Endothelial cell (in vitro differentiated cells): Measurements from ENCODE around the gene SAMHD1. TPM values are rescaled to one million over a fixed set of nuclear protein-coding genes. Genes with fewer than 3 reads are reported as not detected.

ENCODE experiments used
- DNase-seq: peaks from one replicate; pipeline ENCODE4 v3.0.0; 2021; ENCODE audit warnings: low spot score
- H3K27ac Mint-ChIP-seq: one replicate; pipeline ENCODE4 v1.8.0; 2021; ENCODE audit warnings: mixed read lengths, inconsistent platforms; ENCODE audit not compliant: unreplicated experiment
- H3K27me3 Mint-ChIP-seq: one replicate; pipeline ENCODE4 v1.8.0; 2021; ENCODE audit warnings: mild to moderate bottlenecking, moderate library complexity, mixed read lengths, inconsistent platforms; ENCODE audit not compliant: unreplicated experiment
- H3K36me3 Mint-ChIP-seq: one replicate; pipeline ENCODE4 v1.8.0; 2021; ENCODE audit warnings: mild to moderate bottlenecking, low read depth, mixed read lengths, inconsistent platforms; ENCODE audit not compliant: unreplicated experiment
- H3K4me1 Mint-ChIP-seq: one replicate; pipeline ENCODE4 v1.8.0; 2021; ENCODE audit warnings: mild to moderate bottlenecking, mixed read lengths, inconsistent platforms; ENCODE audit not compliant: unreplicated experiment
- H3K4me3 Mint-ChIP-seq: one replicate; pipeline ENCODE4 v1.8.0; 2021; ENCODE audit warnings: mild to moderate bottlenecking, mixed read lengths, inconsistent platforms; ENCODE audit not compliant: unreplicated experiment
- H3K9me3 Mint-ChIP-seq: one replicate; pipeline ENCODE4 v1.8.0; 2021; ENCODE audit warnings: mixed read lengths, inconsistent platforms; ENCODE audit not compliant: unreplicated experiment
- CTCF ChIP-seq: fragments of 200-600 bp; sonication (generic); IDR thresholded peaks from one replicate; pipeline ENCODE4 v1.5.0; 2021; ENCODE audit warnings: antibody characterized with exemption; ENCODE audit not compliant: unreplicated experiment
- total RNA-seq: library from RNA; stranded (reverse); fragmentation: NEBNext Ultra II Directional; extraction: Animal tissue kit (Norgen Biotek cat#: 25700); gene quantifications from one replicate; pipeline ENCODE4 v1.2.1, GENCODE V29; 2021; ENCODE audit not compliant: unreplicated experiment

Gene SAMHD1
- total RNA-seq, 1 donor from 2014 or later, result 58.1 TPM

- peaks cover 9% of the 10 kb centered on the region for H3K4me1 Mint-ChIP-seq
- TF ChIP-seq CTCF, result no peak
- H3K27ac Mint-ChIP-seq, result no peak overlapping the region
- no peak overlapping the region for H3K4me3 Mint-ChIP-seq
- H3K36me3 Mint-ChIP-seq, result peaks cover 23% of the 10 kb centered on the region
- peaks cover 10% of the 10 kb centered on the region for H3K9me3 Mint-ChIP-seq
- no peak for DNase-seq
- H3K27me3 Mint-ChIP-seq, result peaks cover 2% of the 10 kb centered on the region
These were observed 40.2 kb upstream of the SAMHD1 start for GRCh38 chr20:36991703-36992102.

GRCh38 chr20:36989797-36990196, 38.3 kb upstream of the SAMHD1 start:
- TF ChIP-seq CTCF, result no peak
- peaks cover 6% of the 10 kb centered on the region for H3K9me3 Mint-ChIP-seq
- no peak for DNase-seq
- no peak overlapping the region for H3K27ac Mint-ChIP-seq
- peaks cover 2% of the 10 kb centered on the region for H3K27me3 Mint-ChIP-seq
- peaks cover 10% of the 10 kb centered on the region for H3K36me3 Mint-ChIP-seq
- H3K4me1 Mint-ChIP-seq, result peaks cover 9% of the 10 kb centered on the region
- H3K4me3 Mint-ChIP-seq, result no peak overlapping the region

GRCh38 chr20:36988494-36988966, 37.0 kb upstream of the SAMHD1 start:
- Mint-ChIP-seq H3K4me3 (no peak overlapping the region), H3K27me3 (peaks cover 4% of the 10 kb centered on the region), H3K27ac (peak overlapping the region; percentile 48), H3K9me3 (peaks cover 6% of the 10 kb centered on the region), H3K4me1 (peaks cover 9% of the 10 kb centered on the region), H3K36me3 (peaks cover 6% of the 10 kb centered on the region)
- TF ChIP-seq CTCF, result no peak
- no peak for DNase-seq

- DNase-seq, result no peak
- Mint-ChIP-seq H3K4me1 (peaks cover 8% of the 10 kb centered on the region), H3K27me3 (peaks cover 1% of the 10 kb centered on the region), H3K9me3 (no peaks in the 10 kb centered on the region), H3K27ac (no peak overlapping the region), H3K4me3 (no peak overlapping the region), H3K36me3 (no peaks in the 10 kb centered on the region)
- TF ChIP-seq CTCF, result no peak
These were observed 32.7 kb upstream of the SAMHD1 start for GRCh38 chr20:36984257-36984638.

- TF ChIP-seq CTCF, result no peak
- Mint-ChIP-seq H3K36me3 (no peaks in the 10 kb centered on the region), H3K4me1 (no peaks in the 10 kb centered on the region), H3K4me3 (no peak overlapping the region), H3K9me3 (no peaks in the 10 kb centered on the region), H3K27me3 (no peaks in the 10 kb centered on the region), H3K27ac (no peak overlapping the region)
- no peak for DNase-seq
These were observed 23.8 kb upstream of the SAMHD1 start for GRCh38 chr20:36975099-36975818.
